Stimulated activated CD4-positive, alpha-beta T cell treated with anti-CD3 and anti-CD28 coated beads, Interleukin-1b, Interleukin-23, amount 100 ng/mL, for 24 hours (primary cell): ENCODE measurements around the gene ALDOC.
"Not testable (repeated sequence)": the region's sequence is repeated elsewhere in the genome, so short reads cannot be mapped to it uniquely, and the experiment has no call there.

Experiments used
- DNase-seq, 4 experiments: peaks; one replicate each; pipeline ENCODE4 v3.0.0-alpha.2; 2020; ENCODE audit warnings: low read depth in 4 of 4, low spot score in 1 of 4

ALDOC gene

DNA sequence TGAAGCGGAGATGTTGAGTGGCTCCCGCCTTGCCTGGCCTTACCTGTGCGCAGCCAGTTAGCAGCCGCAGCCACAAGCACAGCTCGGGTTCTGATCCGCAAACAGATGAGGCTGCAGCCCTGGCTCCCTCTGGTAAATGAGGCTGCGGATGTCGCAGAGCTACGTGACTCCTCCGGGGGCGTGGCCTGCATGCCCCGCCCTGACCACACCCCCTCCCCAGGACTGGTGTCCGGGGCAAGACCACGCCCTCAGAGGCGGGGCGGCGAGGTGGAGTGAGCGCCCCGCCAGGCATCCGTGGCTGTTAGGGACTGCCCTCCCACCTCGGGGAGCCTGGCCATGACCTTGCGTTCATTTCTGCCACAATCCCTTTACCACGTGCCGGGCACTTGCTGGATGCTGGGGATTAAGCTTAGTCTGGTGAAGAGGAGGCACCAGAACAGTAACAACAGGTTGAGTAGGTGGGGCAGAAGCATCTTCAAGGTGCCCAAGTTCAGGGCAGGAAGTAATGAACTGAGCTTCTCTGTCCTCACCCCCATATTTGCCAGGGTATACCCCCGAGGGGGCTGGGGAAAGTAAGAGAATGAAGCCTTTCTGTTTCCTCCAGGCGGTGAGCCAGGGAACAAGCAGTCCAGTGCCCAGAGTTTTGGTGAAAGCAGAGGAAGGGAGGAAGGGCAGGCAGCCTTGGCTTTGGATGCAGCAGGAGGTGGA lies at the start of gene ALDOC:
TSS of gene ALDOC (minus strand) at position 138 of the 708 bp plus-strand sequence. CDS start 1,363 bp downstream, outside the sequence.
- peak; percentile 93 to 99 (median 96) for DNase-seq

DNA sequence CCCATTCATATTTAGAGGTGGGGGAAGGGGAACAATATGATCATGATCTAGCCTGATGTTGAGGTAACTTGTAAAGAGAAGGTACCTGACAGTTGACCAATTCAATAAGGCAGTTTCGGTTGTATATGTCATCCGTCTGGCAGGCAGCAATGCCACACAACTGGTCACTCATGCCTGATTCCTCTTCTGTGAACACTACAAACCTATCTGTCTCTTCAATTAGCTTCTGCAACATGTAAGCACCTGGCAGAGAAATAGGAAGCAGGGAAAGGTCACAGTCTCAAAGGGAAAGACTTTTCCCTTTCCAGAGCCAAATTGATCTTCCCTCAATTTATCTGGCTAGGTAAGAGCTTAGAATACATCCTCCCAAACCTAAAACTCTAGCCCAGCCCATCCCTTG lies 47.5 kb upstream of the ALDOC start:
- DNase-seq: no peak

DNA sequence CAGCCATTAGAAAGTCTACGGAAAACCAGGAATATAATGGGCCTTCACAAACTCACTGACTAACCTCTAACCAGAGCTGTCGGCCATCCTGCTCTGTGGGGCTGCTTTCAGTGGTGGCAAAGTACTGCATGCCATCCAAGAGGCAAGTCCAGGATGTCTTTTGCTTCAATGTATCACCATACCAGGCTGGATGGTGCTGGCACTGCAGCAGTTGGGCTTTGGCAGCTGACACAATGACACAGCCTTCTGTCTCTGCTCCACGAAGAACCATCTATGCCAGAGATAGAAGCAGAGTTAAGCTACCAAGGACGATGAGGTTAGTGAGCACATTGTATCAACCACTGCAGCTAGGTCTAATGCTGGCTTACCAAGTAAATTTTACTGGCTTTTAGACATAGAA lies 47.0 kb upstream of the ALDOC start:
- no peak for DNase-seq

DNA sequence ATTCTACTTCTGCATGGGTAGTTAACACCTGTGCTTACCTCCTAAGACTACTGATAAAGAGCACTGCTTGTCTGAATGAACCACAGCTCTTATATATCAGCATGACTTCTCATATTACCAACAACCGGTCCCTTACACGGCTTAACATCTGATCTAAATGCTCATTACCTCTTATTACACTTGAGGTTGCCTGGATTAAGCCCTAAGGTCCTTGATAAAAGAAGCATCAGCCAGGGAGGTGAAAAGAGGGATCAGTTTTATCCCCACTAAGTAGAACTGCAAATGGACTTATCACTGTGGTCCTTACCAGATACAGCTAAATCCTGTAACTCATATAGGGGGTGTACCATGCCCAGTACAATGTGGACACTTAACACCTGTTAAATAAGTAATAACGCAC lies 45.5 kb upstream of the ALDOC start:
- no peak for DNase-seq

DNA sequence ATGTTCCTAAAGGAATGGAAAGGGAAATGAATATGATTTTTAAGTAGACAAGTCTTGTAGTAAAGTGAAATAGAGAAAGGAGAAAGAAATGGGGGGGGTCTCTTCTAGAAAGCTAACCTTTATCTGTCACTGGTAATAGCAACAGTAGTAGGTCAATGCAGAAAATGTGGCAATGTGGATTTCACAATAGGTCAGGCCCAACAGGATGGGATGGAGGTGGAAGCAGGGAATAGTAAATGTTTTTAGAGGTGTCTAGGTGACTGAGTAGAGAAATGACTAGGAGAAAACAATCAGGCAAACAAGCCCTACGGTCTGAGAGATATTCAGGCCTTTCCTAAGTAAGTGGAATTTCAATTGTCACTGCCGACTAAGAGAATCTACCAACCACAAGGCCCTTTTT lies 43.3 kb upstream of the ALDOC start:
- DNase-seq: no peak

DNA sequence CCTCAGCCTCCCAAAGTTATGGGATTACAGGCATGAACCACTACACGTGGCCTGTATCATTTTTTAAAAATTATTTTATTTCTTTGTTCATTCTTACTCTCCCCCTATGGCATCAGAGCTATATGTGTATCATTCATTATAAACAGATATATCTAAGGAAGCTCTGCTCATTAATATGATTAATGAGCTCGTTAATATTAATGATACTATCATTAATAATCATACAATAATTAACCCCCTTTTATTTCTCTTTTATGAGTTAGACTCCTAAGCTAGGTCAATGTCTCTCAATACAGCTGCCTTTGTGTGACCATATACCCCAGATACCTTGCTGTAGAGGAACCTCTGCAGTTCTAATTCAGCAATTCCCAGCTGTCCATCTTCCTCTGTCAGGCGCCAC lies 41.8 kb upstream of the ALDOC start:
- DNase-seq: no peak

DNA sequence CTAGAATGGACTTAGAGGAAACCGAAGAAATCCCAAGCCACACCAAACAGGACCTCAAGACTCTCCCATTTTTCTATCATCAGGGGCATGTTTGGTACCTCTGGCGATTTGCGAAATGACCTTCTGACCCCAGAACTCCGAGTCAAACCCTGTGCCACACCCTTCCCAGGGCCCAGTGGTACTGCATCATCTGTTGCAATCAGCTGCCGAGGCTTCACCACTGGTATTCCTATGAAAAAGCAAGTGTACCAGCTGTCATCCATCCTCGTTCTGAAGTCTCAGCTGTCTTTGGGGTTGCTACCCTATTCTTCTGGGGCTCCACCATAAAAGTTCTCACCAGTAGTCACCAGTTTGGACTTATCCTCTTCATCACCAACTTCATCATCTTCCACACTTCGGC lies 39.6 kb upstream of the ALDOC start:
- DNase-seq: no peak

DNA sequence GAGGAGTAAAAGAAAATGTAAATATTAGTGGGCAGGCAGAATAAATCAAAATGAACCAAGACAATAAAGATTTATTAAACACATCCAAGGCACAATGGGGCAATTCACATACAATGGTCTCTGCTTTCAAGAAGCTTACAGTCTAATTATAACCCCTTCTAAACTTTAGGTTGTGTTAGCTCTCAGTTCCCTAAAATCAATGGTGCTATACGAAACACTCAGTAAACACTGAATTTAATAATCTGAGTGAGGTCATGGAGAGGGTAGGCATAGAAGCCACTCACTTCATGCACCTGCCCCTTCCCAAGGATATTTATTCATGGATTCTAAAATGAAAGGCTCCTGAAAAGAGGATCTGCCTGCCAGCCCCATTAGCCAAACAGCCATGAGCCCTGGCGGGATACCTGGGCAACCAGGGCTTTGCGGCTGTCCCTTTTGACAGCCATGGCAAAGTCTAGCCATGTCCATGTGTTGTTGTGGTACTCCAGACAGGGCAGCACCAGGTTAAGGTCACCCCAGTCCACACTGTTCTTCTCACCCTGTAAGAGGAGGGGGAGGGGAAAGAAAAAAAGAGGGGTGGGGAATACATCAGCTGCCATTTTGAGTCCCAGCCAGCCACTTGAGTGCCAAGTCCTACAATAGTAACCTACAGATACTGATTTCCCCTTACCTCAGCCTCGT lies 38.7 kb upstream of the ALDOC start:
- no peak for DNase-seq

DNA sequence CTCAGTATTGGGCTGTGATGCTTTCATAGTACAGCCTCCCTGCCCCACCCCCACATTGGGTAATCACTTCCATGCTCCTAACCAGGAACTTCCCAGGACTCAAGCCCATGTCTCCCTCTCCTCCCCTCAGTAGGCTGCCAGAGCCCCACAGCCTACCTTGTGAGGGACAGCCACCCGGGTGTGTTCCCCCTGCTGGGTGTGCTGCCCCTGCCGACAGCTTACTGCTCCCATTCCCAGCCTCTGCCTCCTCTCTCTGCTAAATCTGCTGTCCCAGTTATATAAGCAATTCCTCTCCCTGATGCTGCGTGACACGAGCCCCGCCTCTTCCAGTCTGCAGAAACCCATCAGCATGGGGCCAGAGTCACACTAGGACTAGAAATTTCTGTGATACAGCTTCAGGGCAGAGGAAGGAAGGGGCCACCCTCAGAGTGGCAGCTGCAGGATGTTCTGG lies 37.3 kb upstream of the ALDOC start, which contains the start of gene RSKR:
TSS of gene RSKR (minus strand) at position 255 of the 451 bp plus-strand sequence. CDS start at position 231, 24 bp downstream.
- no peak for DNase-seq

DNA sequence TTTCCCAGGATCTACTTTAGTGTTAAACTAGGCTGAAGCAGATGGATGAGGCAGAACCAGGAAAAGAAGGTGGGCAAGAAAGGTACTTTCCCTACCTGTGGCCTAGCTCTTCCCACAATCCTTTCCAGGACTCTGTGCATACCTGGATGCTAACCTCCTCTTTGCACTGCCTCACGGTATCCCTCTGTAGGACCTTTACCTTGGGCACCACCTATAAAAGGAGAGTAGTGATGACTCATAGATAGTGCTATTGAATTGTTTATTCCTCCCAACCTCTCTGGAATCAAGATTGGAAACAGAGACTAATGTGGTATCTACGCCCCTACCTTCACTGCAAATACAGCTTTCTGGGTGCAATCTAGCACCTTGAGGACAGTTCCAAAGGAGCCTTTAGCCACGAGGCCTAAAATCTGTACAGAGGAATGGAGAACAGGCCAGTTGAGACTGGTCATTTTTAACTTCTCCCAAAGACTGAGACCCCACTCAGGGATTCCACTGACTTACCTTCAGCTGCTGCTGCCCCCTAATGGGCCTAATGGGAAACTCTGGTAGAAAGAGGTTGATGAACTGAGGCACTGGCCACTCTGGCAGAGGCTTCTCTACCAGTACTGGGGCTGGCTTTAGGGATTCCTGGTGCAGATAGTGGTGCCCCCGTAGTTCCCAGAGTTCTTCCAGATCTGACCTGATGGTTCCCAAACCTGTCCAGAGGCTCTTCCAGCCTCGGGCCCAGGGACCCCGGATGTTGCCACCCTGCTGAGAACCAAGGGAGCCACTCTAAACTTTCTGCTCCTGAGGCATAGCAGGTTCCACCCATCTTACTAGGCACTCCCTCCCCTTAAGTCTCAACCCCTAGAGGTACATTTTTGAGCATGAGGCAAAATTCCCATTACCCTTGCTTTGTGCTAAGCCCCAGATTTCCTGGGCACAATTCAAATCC lies 36.5 kb upstream of the ALDOC start:
- DNase-seq: peak in 2 of 4 experiments; percentile 12 to 13

DNA sequence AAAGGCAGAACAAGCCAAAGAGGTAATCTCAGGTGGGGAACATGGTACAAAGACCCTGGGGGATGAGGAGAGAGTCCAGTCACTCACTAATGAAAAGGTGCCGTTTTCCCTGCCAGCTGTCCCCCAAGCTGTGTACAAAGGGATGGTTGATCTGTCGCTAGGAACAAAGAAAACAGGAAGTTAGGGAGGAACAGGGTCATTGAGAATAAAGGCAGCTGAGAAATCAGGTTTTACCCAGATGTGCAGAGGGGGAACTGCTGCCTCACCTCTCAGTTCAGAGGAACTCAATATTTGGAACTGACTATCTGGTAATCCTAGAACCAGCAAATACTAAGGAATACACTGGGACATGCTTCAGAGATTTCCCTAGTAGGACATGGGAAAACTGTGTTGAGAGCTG lies 35.8 kb upstream of the ALDOC start:
- no peak for DNase-seq

DNA sequence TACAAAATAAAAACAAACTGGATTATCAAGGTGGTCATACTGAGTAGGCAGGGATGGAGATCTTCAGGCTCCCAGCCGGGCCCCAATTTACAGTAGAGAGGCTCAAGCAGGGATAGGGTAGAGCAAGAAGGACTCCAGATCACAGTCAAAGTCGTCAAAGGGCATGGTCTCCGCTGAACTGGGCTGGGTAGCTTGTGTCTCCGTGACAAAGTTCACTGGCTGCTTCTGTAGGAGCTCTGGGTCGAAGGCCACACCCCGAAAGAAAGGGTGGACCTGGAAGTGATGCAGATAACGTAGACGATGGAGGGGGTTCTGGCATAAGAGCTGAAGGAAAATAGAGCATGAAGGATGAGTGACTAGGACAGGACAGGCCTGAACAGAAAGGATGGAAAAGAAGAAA lies 33.7 kb upstream of the ALDOC start:
- no peak for DNase-seq

DNA sequence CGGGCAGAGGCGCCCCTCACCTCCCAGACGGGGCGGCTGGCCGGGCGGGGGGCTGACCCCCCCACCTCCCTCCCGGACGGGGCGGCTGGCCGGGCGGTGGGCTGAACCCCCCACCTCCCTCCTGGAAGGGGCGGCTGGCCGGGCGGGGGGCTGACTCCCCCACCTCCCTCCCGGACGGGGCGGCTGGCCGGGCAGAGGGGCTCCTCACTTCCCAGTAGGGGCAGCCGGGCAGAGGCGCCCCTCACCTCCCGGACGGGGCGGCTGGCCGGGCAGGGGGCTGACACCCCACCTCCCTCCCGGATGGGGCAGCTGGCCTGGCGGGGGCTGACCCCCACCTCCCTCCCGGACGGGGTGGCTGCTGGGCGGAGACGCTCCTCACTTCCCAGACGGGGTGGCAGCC lies 27.3 kb upstream of the ALDOC start:
- not testable (repeated sequence) for DNase-seq

DNA sequence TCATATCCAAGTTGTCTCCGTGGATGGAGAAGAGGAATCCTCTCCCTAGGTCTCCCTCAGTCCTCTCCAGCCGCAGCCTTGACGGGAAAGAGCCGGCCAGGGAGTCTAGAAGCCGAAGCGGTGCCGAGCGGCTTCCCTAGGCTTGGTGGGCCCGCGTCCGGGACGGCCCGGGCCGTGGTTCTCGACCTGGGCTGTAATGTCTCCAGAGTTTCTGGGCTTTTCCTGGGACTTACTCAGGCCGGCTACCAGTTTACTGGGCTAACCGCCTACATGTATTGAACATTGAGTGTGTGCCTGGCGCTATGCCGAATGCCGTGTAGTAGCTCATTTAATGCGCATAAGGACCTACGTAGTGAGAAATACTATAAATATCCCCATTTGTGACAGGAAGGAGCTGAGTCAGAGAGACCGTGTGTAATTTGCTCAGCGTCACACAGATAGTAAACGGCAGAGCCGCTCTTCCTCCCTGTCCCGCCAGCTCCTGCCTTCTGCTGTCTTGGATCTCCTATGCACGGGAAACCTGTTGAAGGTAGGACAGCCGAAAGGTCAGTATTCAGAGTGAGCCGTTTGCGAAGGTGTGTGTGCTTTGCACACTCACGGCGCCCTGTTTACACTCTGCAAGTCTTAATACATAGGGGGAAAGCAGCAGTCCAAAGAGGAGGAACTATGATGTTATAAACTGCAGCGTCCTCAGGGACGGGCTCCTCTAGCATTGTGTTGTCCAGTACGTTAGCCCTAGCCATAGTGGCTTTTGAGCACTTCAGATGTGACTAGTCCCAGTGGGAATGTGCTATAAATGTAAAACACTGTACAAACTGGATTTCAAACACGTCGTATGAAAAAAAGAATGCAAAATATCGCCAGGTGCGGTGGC lies 22.9 kb upstream of the ALDOC start:
- peak in 3 of 4 experiments; percentile 33 to 49 (median 49) for DNase-seq

DNA sequence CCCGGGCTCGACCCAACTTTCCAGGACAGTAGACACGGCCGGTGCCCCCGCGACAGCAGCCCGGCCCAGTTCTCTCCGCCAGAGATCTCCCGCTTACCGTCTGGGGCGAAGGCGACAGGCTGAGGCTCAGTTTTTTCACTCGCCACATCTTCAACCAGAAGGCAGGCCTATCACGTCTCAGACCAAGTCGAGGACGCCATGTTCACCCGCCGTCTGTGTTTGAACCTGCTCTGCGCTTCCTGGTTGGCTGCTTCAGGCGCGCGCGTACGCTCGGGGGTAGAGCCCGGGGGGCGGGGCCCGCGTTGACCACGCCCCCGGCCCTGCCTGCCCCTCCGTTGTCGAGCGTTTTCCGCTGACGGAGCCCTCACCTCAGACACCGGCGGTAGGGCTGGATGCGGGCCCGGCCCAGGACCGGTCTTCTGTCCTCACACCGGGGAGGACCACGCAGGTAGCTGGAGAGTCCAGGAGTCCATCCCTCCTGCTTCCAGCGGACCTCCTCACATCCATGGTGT lies 22.2 kb upstream of the ALDOC start, which contains the start of gene SPAG5:
TSS of gene SPAG5 (minus strand) at position 227 of the 512 bp plus-strand sequence. CDS start at position 148, 79 bp downstream.
- DNase-seq: peak; percentile 75 to 89 (median 86)

DNA sequence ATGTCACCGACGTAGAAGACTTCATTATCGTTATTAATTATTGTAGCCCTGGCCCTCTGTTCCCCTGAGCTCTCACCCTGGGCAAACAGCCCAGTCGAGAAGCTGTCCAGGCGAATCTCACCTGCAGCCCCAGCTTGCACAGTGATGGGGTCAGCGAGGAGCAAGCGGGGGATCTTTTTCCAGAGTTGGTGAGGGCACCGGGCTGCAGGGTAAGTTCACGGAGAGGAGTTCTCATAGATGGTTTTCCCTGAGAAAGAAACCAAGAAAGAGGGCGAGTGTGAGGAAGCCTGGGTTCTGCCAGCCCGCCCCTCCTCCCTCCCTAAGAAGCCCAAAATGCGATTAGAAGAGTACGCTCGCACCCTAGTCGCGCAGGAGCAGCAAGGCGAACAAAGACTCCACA lies 21.7 kb upstream of the ALDOC start:
- no peak for DNase-seq

DNA sequence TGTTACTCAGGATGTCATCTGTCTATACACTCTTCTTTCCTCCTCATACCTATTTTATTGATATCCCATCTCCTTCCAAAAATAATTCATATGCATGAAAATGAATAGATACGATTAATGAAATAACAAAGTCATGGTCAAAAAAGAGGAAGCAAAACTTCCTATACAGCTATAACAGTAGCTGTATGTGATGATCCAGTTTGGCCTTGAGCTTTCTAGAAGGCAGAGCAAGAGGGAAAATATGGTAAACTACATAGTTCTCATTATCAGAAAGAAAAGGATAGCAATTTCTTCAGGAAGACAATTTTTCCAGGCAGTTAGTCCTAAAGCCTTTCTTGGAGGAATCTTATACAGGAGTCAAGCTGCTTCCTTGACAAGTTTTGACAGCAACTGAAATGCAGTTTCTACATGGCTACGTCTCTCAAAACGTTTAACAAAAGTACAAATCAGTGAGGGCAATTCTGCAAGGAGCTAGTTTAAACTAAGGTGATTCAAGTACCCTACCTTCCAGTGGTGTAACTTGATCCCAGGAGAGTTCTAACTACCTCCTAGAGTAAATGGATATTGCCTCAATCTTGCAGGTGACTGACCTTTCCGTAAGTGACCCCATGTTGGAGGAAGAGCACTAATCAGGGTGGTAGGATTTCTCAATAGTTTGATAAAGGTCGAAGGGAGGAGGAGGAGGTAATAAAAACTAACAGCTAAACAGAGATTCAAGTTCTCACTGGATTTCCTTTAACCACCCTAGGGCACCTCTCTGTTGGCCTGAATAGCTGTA lies 21.1 kb upstream of the ALDOC start:
- no peak for DNase-seq

DNA sequence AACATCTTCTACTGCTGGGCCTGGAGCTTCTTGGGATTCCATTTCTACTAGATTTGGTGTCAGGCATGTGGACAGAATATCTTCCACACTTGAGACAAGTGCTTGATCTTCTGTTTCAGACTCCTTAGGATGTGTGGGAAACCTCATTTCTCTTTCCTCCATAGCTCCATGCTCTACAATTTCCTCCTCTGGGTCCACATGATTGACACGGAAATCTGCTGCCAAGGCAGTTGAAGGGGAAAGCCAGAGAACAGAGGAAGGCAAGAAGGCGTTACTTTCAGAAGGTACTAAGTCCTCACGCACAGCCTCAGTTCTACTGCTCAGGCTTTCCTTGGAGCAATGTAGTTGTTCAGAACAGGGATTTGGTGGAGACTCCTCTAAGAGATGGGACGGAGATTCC lies 15.6 kb upstream of the ALDOC start:
- no peak for DNase-seq

DNA sequence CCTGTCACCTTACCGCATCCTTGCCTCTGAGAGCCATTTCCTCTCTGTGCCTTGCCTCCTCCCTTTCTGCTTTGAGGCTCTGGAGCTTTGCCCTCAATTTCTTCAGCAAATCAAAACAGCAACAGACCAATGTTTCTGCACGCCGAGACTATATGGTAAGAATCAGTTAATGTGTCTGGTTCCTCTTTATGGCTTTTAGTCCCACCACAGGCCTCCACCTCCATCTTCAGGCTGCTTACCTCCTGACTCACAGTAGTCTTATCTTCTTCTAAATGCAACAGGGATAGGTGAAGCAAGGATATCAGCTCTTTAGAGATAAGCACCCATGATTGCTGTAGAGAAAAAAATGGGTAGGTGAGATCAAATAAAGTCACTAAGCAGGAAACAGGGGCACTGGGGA lies 9.2 kb upstream of the ALDOC start:
- DNase-seq: no peak
